ENCODE data around the gene SNX17.

- TF ChIP-seq CTCF (IDR thresholded peaks at IDR 0.05; ENCODE audit: low read length), result no peak
- TF ChIP-seq EZH2 (IDR thresholded peaks at IDR 0.05; ENCODE audit: borderline replicate concordance, low read length), result no peak
Observed at GRCh38 chr2:27398962-27399361, 28.5 kb downstream of the SNX17 start.
